ENCODE results near the gene ELL.

The ELL gene

GRCh38 chr19:18465214-18465963 lies 56.5 kb downstream of the ELL start:
- no peak for TF ChIP-seq TCF12 (IDR thresholded peaks at IDR 0.05; ENCODE audit: low read depth)
- no peak for TF ChIP-seq NFIC (IDR thresholded peaks at IDR 0.05)
- TF ChIP-seq RAD21 (IDR thresholded peaks at IDR 0.05; ENCODE audit: low read depth) = no peak
- TF ChIP-seq ZBTB7A (IDR thresholded peaks at IDR 0.05; ENCODE audit: low read depth) = no peak

DNA sequence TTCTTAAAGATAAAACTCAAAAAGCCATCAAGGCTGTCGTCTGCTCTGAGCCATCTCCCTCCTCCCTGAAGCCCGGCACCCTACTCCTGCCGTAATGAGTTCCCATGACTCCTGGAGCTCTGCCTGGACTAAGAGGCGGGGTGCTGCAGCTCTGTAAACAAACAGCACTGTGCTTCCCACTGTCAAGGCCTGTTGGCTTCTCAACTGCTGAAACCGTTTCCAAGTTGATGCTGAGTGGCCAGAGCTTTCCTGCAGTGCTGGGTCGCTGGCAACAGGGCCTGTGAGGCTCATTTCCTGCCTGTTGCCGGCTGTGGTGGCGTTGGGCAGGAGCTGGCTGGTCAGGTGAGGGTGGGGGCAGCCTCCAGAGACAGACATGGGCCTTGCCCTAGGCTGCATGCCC lies 57.2 kb downstream of the ELL start:
- TF ChIP-seq TCF12 (IDR thresholded peaks at IDR 0.05; ENCODE audit: low read depth) (no peak), CREB1 (IDR thresholded peaks at IDR 0.05; ENCODE audit: low read depth) (no peak), NFIC (IDR thresholded peaks at IDR 0.05) (no peak), TEAD4 (IDR thresholded peaks at IDR 0.05) (no peak), TAF1 (IDR thresholded peaks at IDR 0.05; ENCODE audit: low read depth) (no peak), REST (IDR thresholded peaks at IDR 0.05; ENCODE audit: low read depth) (no peak), RAD21 (IDR thresholded peaks at IDR 0.05; ENCODE audit: low read depth) (no peak), FOXM1 (IDR thresholded peaks at IDR 0.05; ENCODE audit: borderline replicate concordance, low read depth) (no peak), USF1 (IDR thresholded peaks at IDR 0.05) (no peak)

- no peak for TF ChIP-seq CREB1 (IDR thresholded peaks at IDR 0.05; ENCODE audit: low read depth)
- TF ChIP-seq EGR1 (IDR thresholded peaks at IDR 0.05) = no peak
- no peak for TF ChIP-seq MAX (IDR thresholded peaks at IDR 0.05)
- TF ChIP-seq TAF1 (IDR thresholded peaks at IDR 0.05; ENCODE audit: low read depth) = no peak
- no peak for TF ChIP-seq NFIC (IDR thresholded peaks at IDR 0.05)
- no peak for TF ChIP-seq RAD21 (IDR thresholded peaks at IDR 0.05; ENCODE audit: low read depth)
- TF ChIP-seq ZBTB7A (IDR thresholded peaks at IDR 0.05; ENCODE audit: low read depth) = 0 out of 2 replicates have a peak, but pooled peaks have one; percentile 28
These were observed 60.4 kb downstream of the ELL start for GRCh38 chr19:18461471-18461870.

DNA sequence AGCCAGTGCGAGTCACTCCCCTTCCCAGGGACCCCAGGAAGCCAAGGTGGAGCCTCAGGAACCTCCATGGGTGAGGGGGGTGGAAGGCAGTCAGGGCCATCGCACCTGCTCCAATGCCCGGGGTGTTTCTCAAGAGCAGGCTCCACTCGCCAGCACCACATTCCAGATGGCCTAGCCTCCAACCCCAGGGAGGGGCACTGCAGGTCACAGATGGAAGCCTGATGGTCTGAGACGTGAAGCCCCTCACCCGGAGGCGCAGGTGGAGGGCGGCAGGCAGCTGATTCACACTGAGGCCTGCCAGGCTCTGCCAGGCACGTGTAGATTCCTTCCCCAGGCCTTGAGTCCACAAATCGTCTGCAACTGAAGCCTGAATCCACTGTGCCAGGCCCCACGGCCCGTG lies 61.0 kb downstream of the ELL start:
- TF ChIP-seq USF1 (IDR thresholded peaks at IDR 0.05) (no peak), EP300 (IDR thresholded peaks at IDR 0.05; ENCODE audit: borderline replicate concordance) (no peak), TEAD4 (IDR thresholded peaks at IDR 0.05) (no peak), MAX (IDR thresholded peaks at IDR 0.05) (no peak), YY1 (IDR thresholded peaks at IDR 0.05; ENCODE audit: low read depth) (no peak), RAD21 (IDR thresholded peaks at IDR 0.05; ENCODE audit: low read depth) (no peak), NFIC (IDR thresholded peaks at IDR 0.05) (no peak), EGR1 (IDR thresholded peaks at IDR 0.05) (no peak), ZBTB7A (IDR thresholded peaks at IDR 0.05; ENCODE audit: low read depth) (no peak), CREB1 (IDR thresholded peaks at IDR 0.05; ENCODE audit: low read depth) (no peak), TAF1 (IDR thresholded peaks at IDR 0.05; ENCODE audit: low read depth) (no peak)

GRCh38 chr19:18457483-18458331 lies 64.2 kb downstream of the ELL start:
- TF ChIP-seq YY1 (IDR thresholded peaks at IDR 0.05; ENCODE audit: low read depth) (no peak), CEBPB (IDR thresholded peaks at IDR 0.05) (no peak), TAF1 (IDR thresholded peaks at IDR 0.05; ENCODE audit: low read depth) (no peak), USF1 (IDR thresholded peaks at IDR 0.05) (no peak), EP300 (IDR thresholded peaks at IDR 0.05; ENCODE audit: borderline replicate concordance) (no peak), MAX (IDR thresholded peaks at IDR 0.05) (no peak), CREB1 (IDR thresholded peaks at IDR 0.05; ENCODE audit: low read depth) (no peak), FOXM1 (IDR thresholded peaks at IDR 0.05; ENCODE audit: borderline replicate concordance, low read depth) (no peak), NFIC (IDR thresholded peaks at IDR 0.05) (no peak), REST (IDR thresholded peaks at IDR 0.05; ENCODE audit: low read depth) (no peak), TCF12 (IDR thresholded peaks at IDR 0.05; ENCODE audit: low read depth) (no peak), EGR1 (IDR thresholded peaks at IDR 0.05) (no peak), TEAD4 (IDR thresholded peaks at IDR 0.05) (no peak), ZBTB7A (IDR thresholded peaks at IDR 0.05; ENCODE audit: low read depth) (no peak), RAD21 (IDR thresholded peaks at IDR 0.05; ENCODE audit: low read depth) (no peak)

All from Ishikawa (cell line).